ENCODE measurements around the gene CPNE1. TPM values are rescaled to one million over a fixed set of nuclear protein-coding genes. Genes with fewer than 3 reads are reported as not detected.
"Not testable (repeated sequence)": the region's sequence is repeated elsewhere in the genome, so short reads cannot be mapped to it uniquely, and the experiment has no call there.

Gene CPNE1
- total RNA-seq, 1 experiment from 2014 or later = 194 TPM

- DNase-seq (ENCODE audit: low spot score) = no peak
Measured at GRCh38 chr20:35698298-35699126, 33.8 kb upstream of the CPNE1 start.

- DNase-seq (ENCODE audit: low spot score) = no peak
Measured at GRCh38 chr20:35697696-35698297, 33.1 kb upstream of the CPNE1 start.

- no peak for DNase-seq (ENCODE audit: low spot score)
Measured at GRCh38 chr20:35695978-35696377, 31.3 kb upstream of the CPNE1 start.

- no peak for DNase-seq (ENCODE audit: low spot score)
Measured at GRCh38 chr20:35695245-35695749, 30.6 kb upstream of the CPNE1 start.

- no peak for DNase-seq (ENCODE audit: low spot score)
Measured at GRCh38 chr20:35690265-35690664, 25.6 kb upstream of the CPNE1 start.

GRCh38 chr20:35686872-35687271 lies 22.2 kb upstream of the CPNE1 start:
- not testable (repeated sequence) for DNase-seq (ENCODE audit: low spot score)

- DNase-seq (ENCODE audit: low spot score) = not testable (repeated sequence)
Measured at GRCh38 chr20:35685368-35685767, 20.7 kb upstream of the CPNE1 start.

GRCh38 chr20:35681960-35682359 lies 17.3 kb upstream of the CPNE1 start:
- DNase-seq (ENCODE audit: low spot score) = no peak

- no peak for DNase-seq (ENCODE audit: low spot score)
Measured at GRCh38 chr20:35680452-35681183, 15.9 kb upstream of the CPNE1 start.

- no peak for DNase-seq (ENCODE audit: low spot score)
Measured at GRCh38 chr20:35674921-35675320, 10.2 kb upstream of the CPNE1 start.

GRCh38 chr20:35673884-35674283 lies 9.2 kb upstream of the CPNE1 start:
- no peak for DNase-seq (ENCODE audit: low spot score)

GRCh38 chr20:35669681-35670080 lies 5.0 kb upstream of the CPNE1 start:
- DNase-seq (ENCODE audit: low spot score) = no peak

- DNase-seq (ENCODE audit: low spot score) = no peak
Measured at GRCh38 chr20:35669221-35669620, 4.5 kb upstream of the CPNE1 start.

GRCh38 chr20:35665949-35666288 lies 1.2 kb upstream of the CPNE1 start:
- no peak for DNase-seq (ENCODE audit: low spot score)

GRCh38 chr20:35663516-35664465 lies 909 bp downstream of the CPNE1 start:
- peak; percentile 38 for DNase-seq (ENCODE audit: low spot score)

- DNase-seq (ENCODE audit: low spot score) = no peak
Measured at GRCh38 chr20:35662551-35662950, 2.1 kb downstream of the CPNE1 start.

- no peak for DNase-seq (ENCODE audit: low spot score)
Measured at GRCh38 chr20:35661908-35662307, 2.8 kb downstream of the CPNE1 start.

GRCh38 chr20:35661053-35661452 lies 3.6 kb downstream of the CPNE1 start:
- peak; percentile 38 for DNase-seq (ENCODE audit: low spot score)

GRCh38 chr20:35660122-35660937 lies 4.4 kb downstream of the CPNE1 start:
- no peak for DNase-seq (ENCODE audit: low spot score)

- no peak for DNase-seq (ENCODE audit: low spot score)
Measured at GRCh38 chr20:35657271-35657670, 7.4 kb downstream of the CPNE1 start.

GRCh38 chr20:35654415-35654814 lies 10.3 kb downstream of the CPNE1 start:
- no peak for DNase-seq (ENCODE audit: low spot score)

Data from A172 (cell line).